GM21447 (cell line): ENCODE data around the gene RELB.
"Not testable (repeated sequence)": the region's sequence is repeated elsewhere in the genome, so short reads cannot be mapped to it uniquely, and the experiment has no call there.

Experiments
- ATAC-seq: cut with Tn5 transposase; IDR thresholded peaks from one replicate; pipeline ENCODE4 v1.9.1; 2021; ENCODE audit not compliant: unreplicated experiment

The RELB gene

GRCh38 chr19:44986389-44986788 lies 14.9 kb upstream of the RELB start:
- no peak for ATAC-seq

- ATAC-seq, result no peak
These were observed 14.1 kb upstream of the RELB start for GRCh38 chr19:44987148-44987675.

GRCh38 chr19:44988273-44988672 lies 13.0 kb upstream of the RELB start:
- ATAC-seq, result no peak

- ATAC-seq, result no peak
These were observed 12.2 kb upstream of the RELB start for GRCh38 chr19:44988896-44989556.

GRCh38 chr19:44990459-44990858 lies 10.8 kb upstream of the RELB start:
- no peak for ATAC-seq

GRCh38 chr19:44990966-44991365 lies 10.3 kb upstream of the RELB start:
- no peak for ATAC-seq

GRCh38 chr19:44992336-44993163 lies 8.7 kb upstream of the RELB start:
- ATAC-seq, result no peak

- ATAC-seq, result no peak
These were observed 7.7 kb upstream of the RELB start for GRCh38 chr19:44993526-44993925.

GRCh38 chr19:44993926-44994537 lies 7.2 kb upstream of the RELB start:
- ATAC-seq, result no peak

- no peak for ATAC-seq
These were observed 3.2 kb upstream of the RELB start for GRCh38 chr19:44998025-44998424.

GRCh38 chr19:44999131-44999925 lies 1.9 kb upstream of the RELB start:
- ATAC-seq, result not testable (repeated sequence)

- not testable (repeated sequence) for ATAC-seq
These were observed 599 bp upstream of the RELB start for GRCh38 chr19:45000665-45001064.

- no peak for ATAC-seq
These were observed 2.2 kb downstream of the RELB start for GRCh38 chr19:45003485-45003884.

- no peak for ATAC-seq
These were observed 4.5 kb downstream of the RELB start for GRCh38 chr19:45005787-45006186.

GRCh38 chr19:45008552-45008951 lies 7.3 kb downstream of the RELB start:
- no peak for ATAC-seq

GRCh38 chr19:45009625-45010255 lies 8.5 kb downstream of the RELB start:
- ATAC-seq, result no peak

GRCh38 chr19:45010306-45010705 lies 9.0 kb downstream of the RELB start:
- no peak for ATAC-seq

GRCh38 chr19:45011959-45012358 lies 10.7 kb downstream of the RELB start:
- ATAC-seq, result no peak

GRCh38 chr19:45016388-45017314 lies 15.4 kb downstream of the RELB start:
- ATAC-seq, result peak; percentile 67
